ENCODE data around the gene C2orf68. TPM values are rescaled to one million over a fixed set of nuclear protein-coding genes. Genes with fewer than 3 reads are reported as not detected.

Gene C2orf68
- total RNA-seq, 2 experiments from 2014 or later: 86.2 to 86.7 TPM

DNA sequence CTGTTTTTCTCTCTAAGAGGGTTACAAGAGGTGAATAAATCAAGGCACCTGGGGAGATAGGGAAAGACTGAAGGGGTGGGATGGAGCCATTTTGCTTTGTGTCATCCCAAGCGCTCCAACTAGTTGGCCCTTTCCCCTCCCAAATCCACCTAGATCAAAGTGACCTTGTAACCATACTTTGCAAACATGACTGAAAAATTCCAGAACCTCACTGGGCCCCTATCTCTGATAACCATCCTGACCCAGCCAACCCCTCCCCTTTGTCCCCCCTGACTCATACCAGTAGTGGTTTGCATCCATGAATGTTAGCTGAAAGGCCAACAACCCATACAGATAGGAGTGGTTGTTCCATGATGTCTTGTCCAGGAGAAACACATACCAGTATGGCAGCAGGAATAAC, 53.7 kb downstream of the C2orf68 start:
- Histone ChIP-seq H3K9me3 (ENCODE audit: low read length) (no peaks in the 10 kb centered on the region), H3K4me1 (ENCODE audit: insufficient read depth, low read length, poor library complexity, severe bottlenecking) (peaks cover 16% of the 10 kb centered on the region), H3K27ac (ENCODE audit: low read depth, low read length, poor library complexity, severe bottlenecking) (no peak overlapping the region), H3K4me2 (ENCODE audit: low read length) (no peak overlapping the region), H3K36me3 (ENCODE audit: insufficient read depth, low read length) (peaks cover 49% of the 10 kb centered on the region), H2AFZ (ENCODE audit: low read length) (no peak overlapping the region), H3K79me2 (ENCODE audit: insufficient read depth, low read depth, low read length) (peaks cover 13% of the 10 kb centered on the region), H3K4me3 (ENCODE audit: low read depth, low read length, poor library complexity, severe bottlenecking) (no peak overlapping the region), H3K9me2 (ENCODE audit: insufficient read depth, low read length) (no peaks in the 10 kb centered on the region), H4K20me1 (ENCODE audit: insufficient read depth, low read length) (no peaks in the 10 kb centered on the region)
- POLR2A ChIA-PET: interaction anchor here (1.2 to 1.8 kb wide), 2 partner anchors 9 to 12 kb away, joined by 3 to 7 read pairs; no protein-coding TSS in a partner anchor
- DNase-seq (ENCODE audit: low spot score): no peak
- intact Hi-C loops (cut with micrococcal nuclease; ENCODE audit: unreplicated experiment): no loop called here
- CTCF ChIA-PET (ENCODE audit: unreplicated experiment): no interaction called here
- BruUV-seq (replicated peaks): no TSS peak
- TF ChIP-seq EZH2phosphoT487 (IDR thresholded peaks at IDR 0.05; ENCODE audit: borderline replicate concordance, low read depth, low read length): no peak
- TF ChIP-seq, protein P1, sequence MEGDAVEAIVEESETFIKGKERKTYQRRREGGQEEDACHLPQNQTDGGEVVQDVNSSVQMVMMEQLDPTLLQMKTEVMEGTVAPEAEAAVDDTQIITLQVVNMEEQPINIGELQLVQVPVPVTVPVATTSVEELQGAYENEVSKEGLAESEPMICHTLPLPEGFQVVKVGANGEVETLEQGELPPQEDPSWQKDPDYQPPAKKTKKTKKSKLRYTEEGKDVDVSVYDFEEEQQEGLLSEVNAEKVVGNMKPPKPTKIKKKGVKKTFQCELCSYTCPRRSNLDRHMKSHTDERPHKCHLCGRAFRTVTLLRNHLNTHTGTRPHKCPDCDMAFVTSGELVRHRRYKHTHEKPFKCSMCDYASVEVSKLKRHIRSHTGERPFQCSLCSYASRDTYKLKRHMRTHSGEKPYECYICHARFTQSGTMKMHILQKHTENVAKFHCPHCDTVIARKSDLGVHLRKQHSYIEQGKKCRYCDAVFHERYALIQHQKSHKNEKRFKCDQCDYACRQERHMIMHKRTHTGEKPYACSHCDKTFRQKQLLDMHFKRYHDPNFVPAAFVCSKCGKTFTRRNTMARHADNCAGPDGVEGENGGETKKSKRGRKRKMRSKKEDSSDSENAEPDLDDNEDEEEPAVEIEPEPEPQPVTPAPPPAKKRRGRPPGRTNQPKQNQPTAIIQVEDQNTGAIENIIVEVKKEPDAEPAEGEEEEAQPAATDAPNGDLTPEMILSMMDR (conservative IDR thresholded peaks at IDR 0.05; ENCODE audit: low read length): no peak

DNA sequence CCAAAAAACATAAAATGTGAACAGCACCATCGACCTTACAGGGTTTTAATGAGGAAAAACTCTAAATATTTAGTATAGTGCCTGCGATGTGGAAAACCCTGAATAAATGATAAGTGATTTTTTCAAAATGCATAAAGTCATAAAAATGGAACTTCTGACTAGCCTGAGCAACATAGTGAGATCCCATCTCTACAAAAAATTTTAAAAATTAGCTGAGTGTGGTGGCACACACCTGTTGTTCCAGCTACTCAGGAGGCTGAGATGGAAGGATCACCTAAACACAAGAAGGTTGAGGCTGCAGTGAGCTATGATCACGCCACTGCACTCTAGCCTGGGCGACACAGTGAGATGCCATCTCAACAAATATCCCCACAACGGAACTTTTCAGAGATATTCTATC, 54.7 kb downstream of the C2orf68 start:
- Histone ChIP-seq H2AFZ (ENCODE audit: low read length) (no peak overlapping the region), H3K4me1 (ENCODE audit: insufficient read depth, low read length, poor library complexity, severe bottlenecking) (peaks cover 10% of the 10 kb centered on the region), H3K9me3 (ENCODE audit: low read length) (no peaks in the 10 kb centered on the region), H3K4me2 (ENCODE audit: low read length) (no peak overlapping the region), H3K9me2 (ENCODE audit: insufficient read depth, low read length) (no peaks in the 10 kb centered on the region), H3K36me3 (ENCODE audit: insufficient read depth, low read length) (peaks cover 59% of the 10 kb centered on the region), H4K20me1 (ENCODE audit: insufficient read depth, low read length) (no peaks in the 10 kb centered on the region), H3K4me3 (ENCODE audit: low read depth, low read length, poor library complexity, severe bottlenecking) (no peak overlapping the region), H3K27ac (ENCODE audit: low read depth, low read length, poor library complexity, severe bottlenecking) (no peak overlapping the region), H3K79me2 (ENCODE audit: insufficient read depth, low read depth, low read length) (peaks cover 13% of the 10 kb centered on the region)
- BruUV-seq (replicated peaks): no TSS peak
- TF ChIP-seq, protein P1 (conservative IDR thresholded peaks at IDR 0.05; ENCODE audit: low read length): no peak
- no peak for TF ChIP-seq EZH2phosphoT487 (IDR thresholded peaks at IDR 0.05; ENCODE audit: borderline replicate concordance, low read depth, low read length)
- CTCF ChIA-PET (ENCODE audit: unreplicated experiment): interaction anchor here (1.5 kb wide), 1 partner anchor 11 kb away, joined by 3 read pairs; no protein-coding TSS in a partner anchor
- no peak for DNase-seq (ENCODE audit: low spot score)
- POLR2A ChIA-PET: interaction anchor here (1.1 to 1.9 kb wide), 6 partner anchors 12 to 150 kb away, joined by 3 to 6 read pairs (median 4); partner anchors contain the start of gene RNF181
- intact Hi-C loops (cut with micrococcal nuclease; ENCODE audit: unreplicated experiment): no loop called here

Small RNAs within 50 kb of the gene (small RNA-seq; reads per million reads assigned to genes)
- gene RN7SL126P: not detected

Other genes starting within 250 kb of the C2orf68 start
- gene CAPG, start 201.7 kb downstream of the C2orf68 start, total RNA-seq (2014; rRNA removed; shearing (Covaris generic)): 7.5 and 9.8 TPM in 2 replicates
- gene CAPG, start 201.7 kb downstream of the C2orf68 start, total RNA-seq (2022): 7.9 and 8.1 TPM in 2 replicates
- 0.35 and 0.82 TPM in 2 replicates for gene SH2D6, start 193.4 kb downstream of the C2orf68 start, total RNA-seq (2014; rRNA removed; shearing (Covaris generic))
- gene SH2D6, start 193.4 kb downstream of the C2orf68 start, total RNA-seq (2022): 2.6 and 3.5 TPM in 2 replicates
- gene MAT2A, start 72.9 kb downstream of the C2orf68 start, total RNA-seq (2014; rRNA removed; shearing (Covaris generic)): 336 and 350 TPM in 2 replicates
- 462 and 466 TPM in 2 replicates for gene MAT2A, start 72.9 kb downstream of the C2orf68 start, total RNA-seq (2022)
- gene GGCX, start 50.6 kb downstream of the C2orf68 start, total RNA-seq (2014; rRNA removed; shearing (Covaris generic)): 16.5 and 33.3 TPM in 2 replicates
- gene GGCX, start 50.6 kb downstream of the C2orf68 start, total RNA-seq (2022): 32.5 and 32.8 TPM in 2 replicates
- gene VAMP8, start 34.5 kb downstream of the C2orf68 start, total RNA-seq (2014; rRNA removed; shearing (Covaris generic)): 112 and 156 TPM in 2 replicates
- 152 and 160 TPM in 2 replicates for gene VAMP8, start 34.5 kb downstream of the C2orf68 start, total RNA-seq (2022)
- 0.54 and 3.0 TPM in 2 replicates for gene VAMP5, start 27.6 kb downstream of the C2orf68 start, total RNA-seq (2014; rRNA removed; shearing (Covaris generic))
- gene VAMP5, start 27.6 kb downstream of the C2orf68 start, total RNA-seq (2022): 3.8 and 3.9 TPM in 2 replicates
- 98.4 and 179 TPM in 2 replicates for gene RNF181, start 16.3 kb downstream of the C2orf68 start, total RNA-seq (2014; rRNA removed; shearing (Covaris generic))
- gene RNF181, start 16.3 kb downstream of the C2orf68 start, total RNA-seq (2022): 95.1 and 97.8 TPM in 2 replicates
- 0.92 TPM in 1 of 2 replicates, not detected in the other for gene TMEM150A, start 9.4 kb downstream of the C2orf68 start, total RNA-seq (2014; rRNA removed; shearing (Covaris generic))
- 0.74 and 1.1 TPM in 2 replicates for gene TMEM150A, start 9.4 kb downstream of the C2orf68 start, total RNA-seq (2022)
- gene USP39, start 4.1 kb upstream of the C2orf68 start, total RNA-seq (2014; rRNA removed; shearing (Covaris generic)): 76.2 and 79.8 TPM in 2 replicates
- gene USP39, start 4.1 kb upstream of the C2orf68 start, total RNA-seq (2022): 74.5 and 83.2 TPM in 2 replicates
- gene SFTPB, start 56.1 kb upstream of the C2orf68 start, total RNA-seq (2014; rRNA removed; shearing (Covaris generic)): not detected in 2 replicates
- not detected in 2 replicates for gene SFTPB, start 56.1 kb upstream of the C2orf68 start, total RNA-seq (2022)
- not detected in 2 replicates for gene GNLY, start 82.3 kb upstream of the C2orf68 start, total RNA-seq (2014; rRNA removed; shearing (Covaris generic))
- gene GNLY, start 82.3 kb upstream of the C2orf68 start, total RNA-seq (2022): not detected in 2 replicates
- 0.44 TPM in 1 of 2 replicates, not detected in the other for gene ATOH8, start 141.9 kb upstream of the C2orf68 start, total RNA-seq (2014; rRNA removed; shearing (Covaris generic))
- gene ATOH8, start 141.9 kb upstream of the C2orf68 start, total RNA-seq (2022): not detected in 2 replicates